ENCODE measurements around the gene PRRT2.

PRRT2 gene

DNA sequence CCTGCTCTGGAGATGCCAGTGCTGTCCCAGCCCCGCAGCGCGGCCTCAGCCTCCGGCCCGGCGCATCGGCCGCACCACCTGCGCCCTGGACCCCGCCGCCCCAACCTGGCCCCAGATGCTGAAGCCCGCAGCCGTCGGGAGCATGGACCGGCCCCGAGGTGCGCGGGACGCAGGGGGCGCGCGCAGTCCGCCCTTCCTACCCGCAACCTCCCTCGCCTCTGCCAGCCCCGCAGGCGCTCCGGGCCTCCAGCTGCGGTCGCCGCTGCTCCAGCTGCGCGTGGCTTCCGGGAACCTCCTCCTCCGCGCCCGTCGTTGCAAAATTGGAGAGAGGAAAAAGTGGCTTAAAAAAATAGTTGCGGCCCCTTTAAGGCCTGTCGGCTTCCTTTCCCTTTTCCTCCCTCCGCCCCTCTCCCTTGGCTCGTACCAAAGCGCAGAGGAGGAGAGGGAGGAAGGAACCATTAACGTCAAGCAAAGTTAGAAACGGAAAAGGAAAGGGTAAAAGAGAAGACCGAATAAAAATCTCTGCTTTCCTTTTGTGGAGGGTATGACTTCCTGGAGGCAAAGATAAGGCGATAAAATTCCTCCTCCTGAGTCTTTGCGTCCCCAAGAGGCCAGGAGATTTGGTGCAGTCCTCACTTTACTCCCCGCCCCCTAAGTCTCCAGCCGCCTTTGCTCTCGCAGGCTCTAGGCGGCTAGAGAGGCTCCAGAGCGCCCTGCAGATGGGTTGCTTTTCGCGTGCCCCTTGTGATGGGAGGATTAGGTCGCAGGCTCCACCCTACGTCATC, 51.1 kb downstream of the PRRT2 start, which contains the start of gene CDIPT:
TSS of gene CDIPT (minus strand) at position 343 of the 785 bp plus-strand sequence. CDS start 369 bp downstream, outside the sequence.
- peak; percentile 92 for DNase-seq (ENCODE audit: low read depth)

DNA sequence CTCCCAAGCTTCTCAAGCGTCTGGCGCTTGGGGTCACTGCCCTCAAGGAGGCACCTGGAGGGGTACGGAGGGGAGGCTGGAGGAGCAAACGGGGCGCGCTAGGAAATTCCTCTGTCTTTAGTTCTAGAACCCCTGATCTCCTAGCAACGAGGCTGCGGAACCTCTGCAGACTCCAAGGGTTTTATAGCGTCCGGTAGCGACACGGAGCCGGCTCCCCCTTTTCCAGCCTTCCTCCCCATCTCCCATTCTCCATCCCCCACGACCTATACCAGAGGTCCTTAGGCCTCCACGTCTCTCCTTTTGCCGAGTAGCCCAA, 51.6 kb downstream of the PRRT2 start:
- DNase-seq (ENCODE audit: low read depth), result no peak

DNA sequence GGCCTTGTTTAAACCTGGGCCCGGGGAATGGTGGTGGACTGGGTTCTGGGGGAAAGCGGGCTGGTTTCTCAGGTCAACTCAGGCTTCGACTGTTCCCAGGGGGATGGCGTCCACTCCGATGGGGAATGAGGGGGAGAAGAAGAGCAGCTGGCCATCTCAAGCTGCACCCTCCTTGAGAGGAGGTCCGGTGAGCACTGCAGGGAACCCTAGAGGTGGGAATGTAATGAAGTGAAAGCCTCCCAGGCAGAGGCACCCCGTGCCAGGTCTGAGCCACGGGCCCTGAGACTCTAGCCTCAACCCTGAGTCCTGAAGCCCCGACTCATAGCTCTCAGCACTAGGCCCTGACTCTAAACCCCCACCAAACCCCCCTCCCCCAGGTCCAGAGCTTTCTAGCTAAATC, 52.2 kb downstream of the PRRT2 start:
- no peak for DNase-seq (ENCODE audit: low read depth)

Data from HS-27A (cell line).